ENCODE measurements around the gene RAB29.

RAB29 gene

GRCh38 chr1:205748403-205749233, 26.7 kb downstream of the RAB29 start:
- peak overlapping the region; percentile 87 to 89 for H3K4me3 ChIP-seq (ENCODE audit: low read length in 2 of 2)
- peak overlapping the region; percentile 88 to 92 for H3K9ac ChIP-seq (ENCODE audit: low read length in 2 of 2)
- H3K9me3 ChIP-seq (ENCODE audit: control insufficient read depth in 2 of 2, low read length in 2 of 2), result no peaks in the 10 kb centered on the region
- no peaks in the 10 kb centered on the region for H3K27me3 ChIP-seq (ENCODE audit: control insufficient read depth in 1 of 2, insufficient read depth in 2 of 2, low read length in 2 of 2)
- H3K4me1 ChIP-seq (ENCODE audit: control insufficient read depth, insufficient read depth, low read length), result peaks cover 13% of the 10 kb centered on the region
- H3K27ac ChIP-seq (ENCODE audit: low read length), result peak overlapping the region; percentile 95
- H3K36me3 ChIP-seq (ENCODE audit: control insufficient read depth in 2 of 2, insufficient read depth in 2 of 2, low read length in 2 of 2), result no peaks in the 10 kb centered on the region

GRCh38 chr1:205746757-205747412, 28.4 kb downstream of the RAB29 start:
- H3K27me3 ChIP-seq (ENCODE audit: control insufficient read depth in 1 of 2, insufficient read depth in 2 of 2, low read length in 2 of 2), result no peaks in the 10 kb centered on the region
- H3K4me3 ChIP-seq (ENCODE audit: low read length in 2 of 2), result peak overlapping the region; percentile 9 to 35
- H3K4me1 ChIP-seq (ENCODE audit: control insufficient read depth, insufficient read depth, low read length), result peaks cover 13% of the 10 kb centered on the region
- H3K9ac ChIP-seq (ENCODE audit: low read length in 2 of 2), result peak overlapping the region in 1 of 2 donors; percentile 23
- no peaks in the 10 kb centered on the region for H3K36me3 ChIP-seq (ENCODE audit: control insufficient read depth in 2 of 2, insufficient read depth in 2 of 2, low read length in 2 of 2)
- H3K27ac ChIP-seq (ENCODE audit: low read length), result no peak overlapping the region
- no peaks in the 10 kb centered on the region for H3K9me3 ChIP-seq (ENCODE audit: control insufficient read depth in 2 of 2, low read length in 2 of 2)

GRCh38 chr1:205744403-205744802, 30.9 kb downstream of the RAB29 start:
- Histone ChIP-seq H3K9ac (ENCODE audit: low read length in 2 of 2) (no peak overlapping the region), H3K9me3 (ENCODE audit: control insufficient read depth in 2 of 2, low read length in 2 of 2) (no peaks in the 10 kb centered on the region), H3K36me3 (ENCODE audit: control insufficient read depth in 2 of 2, insufficient read depth in 2 of 2, low read length in 2 of 2) (no peaks in the 10 kb centered on the region), H3K27me3 (ENCODE audit: control insufficient read depth in 1 of 2, insufficient read depth in 2 of 2, low read length in 2 of 2) (no peaks in the 10 kb centered on the region), H3K27ac (ENCODE audit: low read length) (no peak overlapping the region), H3K4me3 (ENCODE audit: low read length in 2 of 2) (no peak overlapping the region), H3K4me1 (ENCODE audit: control insufficient read depth, insufficient read depth, low read length) (peaks cover 8% of the 10 kb centered on the region)

- no peaks in the 10 kb centered on the region for H3K27me3 ChIP-seq (ENCODE audit: control insufficient read depth in 1 of 2, insufficient read depth in 2 of 2, low read length in 2 of 2)
- H3K4me1 ChIP-seq (ENCODE audit: control insufficient read depth, insufficient read depth, low read length), result peaks cover 8% of the 10 kb centered on the region
- H3K27ac ChIP-seq (ENCODE audit: low read length), result no peak overlapping the region
- H3K9ac ChIP-seq (ENCODE audit: low read length in 2 of 2), result no peak overlapping the region
- no peaks in the 10 kb centered on the region for H3K9me3 ChIP-seq (ENCODE audit: control insufficient read depth in 2 of 2, low read length in 2 of 2)
- no peaks in the 10 kb centered on the region for H3K36me3 ChIP-seq (ENCODE audit: control insufficient read depth in 2 of 2, insufficient read depth in 2 of 2, low read length in 2 of 2)
- no peak overlapping the region for H3K4me3 ChIP-seq (ENCODE audit: low read length in 2 of 2)
These were observed 31.3 kb downstream of the RAB29 start for GRCh38 chr1:205743977-205744376.

GRCh38 chr1:205741681-205742080, 33.6 kb downstream of the RAB29 start:
- Histone ChIP-seq H3K27ac (ENCODE audit: low read length) (no peak overlapping the region), H3K36me3 (ENCODE audit: control insufficient read depth in 2 of 2, insufficient read depth in 2 of 2, low read length in 2 of 2) (no peaks in the 10 kb centered on the region), H3K4me3 (ENCODE audit: low read length in 2 of 2) (no peak overlapping the region), H3K27me3 (ENCODE audit: control insufficient read depth in 1 of 2, insufficient read depth in 2 of 2, low read length in 2 of 2) (no peaks in the 10 kb centered on the region), H3K9ac (ENCODE audit: low read length in 2 of 2) (no peak overlapping the region), H3K4me1 (ENCODE audit: control insufficient read depth, insufficient read depth, low read length) (no peaks in the 10 kb centered on the region), H3K9me3 (ENCODE audit: control insufficient read depth in 2 of 2, low read length in 2 of 2) (no peaks in the 10 kb centered on the region)

- Histone ChIP-seq H3K36me3 (ENCODE audit: control insufficient read depth in 2 of 2, insufficient read depth in 2 of 2, low read length in 2 of 2) (peaks cover 0 to 2% of the 10 kb centered on the region in 2 donors), H3K9ac (ENCODE audit: low read length in 2 of 2) (no peak overlapping the region), H3K4me1 (ENCODE audit: control insufficient read depth, insufficient read depth, low read length) (no peaks in the 10 kb centered on the region), H3K4me3 (ENCODE audit: low read length in 2 of 2) (no peak overlapping the region), H3K27me3 (ENCODE audit: control insufficient read depth in 1 of 2, insufficient read depth in 2 of 2, low read length in 2 of 2) (no peaks in the 10 kb centered on the region), H3K9me3 (ENCODE audit: control insufficient read depth in 2 of 2, low read length in 2 of 2) (no peaks in the 10 kb centered on the region), H3K27ac (ENCODE audit: low read length) (no peak overlapping the region)
These were observed 35.7 kb downstream of the RAB29 start for GRCh38 chr1:205739348-205740160.

GRCh38 chr1:205735218-205735617, 40.1 kb downstream of the RAB29 start:
- H3K36me3 ChIP-seq (ENCODE audit: control insufficient read depth in 2 of 2, insufficient read depth in 2 of 2, low read length in 2 of 2), result peaks cover 0 to 2% of the 10 kb centered on the region in 2 donors
- no peak overlapping the region for H3K9ac ChIP-seq (ENCODE audit: low read length in 2 of 2)
- H3K4me1 ChIP-seq (ENCODE audit: control insufficient read depth, insufficient read depth, low read length), result no peaks in the 10 kb centered on the region

GRCh38 chr1:205733438-205734175, 41.7 kb downstream of the RAB29 start:
- Histone ChIP-seq H3K27me3 (ENCODE audit: control insufficient read depth in 1 of 2, insufficient read depth in 2 of 2, low read length in 2 of 2) (no peaks in the 10 kb centered on the region), H3K4me1 (ENCODE audit: control insufficient read depth, insufficient read depth, low read length) (no peaks in the 10 kb centered on the region), H3K9ac (ENCODE audit: low read length in 2 of 2) (no peak overlapping the region), H3K4me3 (ENCODE audit: low read length in 2 of 2) (no peak overlapping the region), H3K36me3 (ENCODE audit: control insufficient read depth in 2 of 2, insufficient read depth in 2 of 2, low read length in 2 of 2) (peaks cover 0 to 2% of the 10 kb centered on the region in 2 donors), H3K9me3 (ENCODE audit: control insufficient read depth in 2 of 2, low read length in 2 of 2) (no peaks in the 10 kb centered on the region), H3K27ac (ENCODE audit: low read length) (no peak overlapping the region)

More at GRCh38 chr1:205735218-205735617, 40.1 kb downstream of the RAB29 start:
- Histone ChIP-seq H3K4me3 (ENCODE audit: low read length in 2 of 2) (no peak overlapping the region), H3K27ac (ENCODE audit: low read length) (no peak overlapping the region), H3K27me3 (ENCODE audit: control insufficient read depth in 1 of 2, insufficient read depth in 2 of 2, low read length in 2 of 2) (no peaks in the 10 kb centered on the region), H3K9me3 (ENCODE audit: control insufficient read depth in 2 of 2, low read length in 2 of 2) (no peaks in the 10 kb centered on the region)

GRCh38 chr1:205729945-205730610, 45.2 kb downstream of the RAB29 start:
- Histone ChIP-seq H3K27me3 (ENCODE audit: control insufficient read depth in 1 of 2, insufficient read depth in 2 of 2, low read length in 2 of 2) (no peaks in the 10 kb centered on the region), H3K27ac (ENCODE audit: low read length) (no peak overlapping the region), H3K4me1 (ENCODE audit: control insufficient read depth, insufficient read depth, low read length) (no peaks in the 10 kb centered on the region), H3K9me3 (ENCODE audit: control insufficient read depth in 2 of 2, low read length in 2 of 2) (no peaks in the 10 kb centered on the region), H3K9ac (ENCODE audit: low read length in 2 of 2) (no peak overlapping the region), H3K4me3 (ENCODE audit: low read length in 2 of 2) (no peak overlapping the region), H3K36me3 (ENCODE audit: control insufficient read depth in 2 of 2, insufficient read depth in 2 of 2, low read length in 2 of 2) (peaks cover 6 to 10% of the 10 kb centered on the region in 2 donors)

All from stomach smooth muscle (tissue), 2 donors.